Uterus (tissue), 4 donors: ENCODE data around the gene TOMM70. TPM values are rescaled to one million over a fixed set of nuclear protein-coding genes. Genes with fewer than 3 reads are reported as not detected.
A peak's percentile ranks its signal among the peaks of the same experiment; 100 is the strongest.

ENCODE experiments used
- DNase-seq, 2 donors: peaks; one replicate each; pipeline ENCODE4 v3.0.0-alpha.2; 2019 to 2020
- H3K27ac ChIP-seq, 2 donors: fragments of 200-600 bp; sonication (generic); 1 replicate in 1 of 2; 2 replicates in 1 of 2; pipeline ENCODE4 v1.5.1; 2016 to 2018
- H3K27me3 ChIP-seq, 2 donors: fragments of 200-600 bp; sonication (generic); one replicate each; pipeline ENCODE4 v1.5.1; 2018 to 2019; ENCODE audit warnings: control low read depth in 1 of 2
- H3K36me3 ChIP-seq, 2 donors: fragments of 200-600 bp; sonication (generic); one replicate each; pipeline ENCODE4 v1.5.1; 2019; ENCODE audit warnings: control low read depth in 1 of 2
- H3K4me1 ChIP-seq, 2 donors: fragments of 200-600 bp; sonication (generic); one replicate each; pipeline ENCODE4 v1.5.1; 2018 to 2019; ENCODE audit warnings: control low read depth in 1 of 2
- H3K4me3 ChIP-seq, 2 donors: fragments of 200-600 bp; sonication (generic); 1 replicate in 1 of 2; 2 replicates in 1 of 2; pipeline ENCODE4 v1.5.1; 2018 to 2019; ENCODE audit warnings: mild to moderate bottlenecking in 1 of 2
- H3K9me3 ChIP-seq, 2 donors: fragments of 200-600 bp; sonication (generic); one replicate each; pipeline ENCODE4 v1.5.1; 2019; ENCODE audit warnings: control low read depth in 1 of 2
- CTCF ChIP-seq, 4 experiments: fragments of 200-600 bp in 2 of 4; fragments of 450-650 bp in 2 of 4; sonication (generic) in 2 of 4; IDR thresholded peaks; one replicate each; pipeline ENCODE4 v1.5.1; 2016 to 2019; ENCODE audit warnings: antibody characterized with exemption in 4 of 4, mild to moderate bottlenecking in 2 of 4, moderate library complexity in 1 of 4
- POLR2A ChIP-seq, 2 donors: fragments of 450-650 bp; IDR thresholded peaks; one replicate each; pipeline ENCODE4 v1.6.1; 2016; ENCODE audit warnings: antibody characterized with exemption in 2 of 2, mild to moderate bottlenecking in 1 of 2, moderate library complexity in 1 of 2
- intact Hi-C: fragments of 100-400 bp; cut with DNase I; formaldehyde crosslinking; loops from one replicate; pipeline ENCODE4 v1.15.1; 2023; ENCODE audit warnings: low total_unique reads
- total RNA-seq, 4 donors: library from RNA; depleted of rRNA in 3 of 4; stranded (reverse); fragments of >200 nt in 3 of 4; gene quantifications; one replicate each; pipeline versions ENCODE4 v1.1.0 to v1.2.4, GENCODE V29; 2014 to 2023
- donor health status: DM: yes; HTN: yes; CAD: no.

The TOMM70 gene
- total RNA-seq, 4 donors from 2014 or later: 16.8 to 86.1 (median 35.9) TPM

GRCh38 chr3:100403362-100404249 lies 2.7 kb upstream of the TOMM70 start:
- Histone ChIP-seq H3K27me3 (no peaks in the 10 kb centered on the region), H3K4me3 (peak overlapping the region in 1 of 2 donors; percentile 76), H3K27ac (no peak overlapping the region), H3K36me3 (no peaks in the 10 kb centered on the region), H3K4me1 (no peaks in the 10 kb centered on the region), H3K9me3 (no peaks in the 10 kb centered on the region)
- TF ChIP-seq POLR2A (IDR thresholded peaks at IDR 0.05): no peak
- TF ChIP-seq CTCF (IDR thresholded peaks at IDR 0.05): no peak
- no peak for DNase-seq
- intact Hi-C loops: no loop called here

- no peak for DNase-seq
- TF ChIP-seq CTCF (IDR thresholded peaks at IDR 0.05) (no peak), POLR2A (IDR thresholded peaks at IDR 0.05) (no peak)
- H3K36me3 ChIP-seq: no peaks in the 10 kb centered on the region
- intact Hi-C loops: no loop called here
- H3K27ac ChIP-seq: no peak overlapping the region
- H3K27me3 ChIP-seq: no peaks in the 10 kb centered on the region
- H3K9me3 ChIP-seq: no peaks in the 10 kb centered on the region
- H3K4me3 ChIP-seq: peak overlapping the region in 1 of 2 donors; percentile 76
- no peaks in the 10 kb centered on the region for H3K4me1 ChIP-seq
These were observed 2.0 kb upstream of the TOMM70 start for GRCh38 chr3:100402891-100403290.

GRCh38 chr3:100402256-100402655 lies 1.4 kb upstream of the TOMM70 start:
- Histone ChIP-seq H3K27ac (peak overlapping the region; percentile 86 to 87), H3K27me3 (no peaks in the 10 kb centered on the region), H3K36me3 (no peaks in the 10 kb centered on the region), H3K9me3 (no peaks in the 10 kb centered on the region), H3K4me1 (no peaks in the 10 kb centered on the region), H3K4me3 (peak overlapping the region; percentile 50 to 76)
- no peak for DNase-seq
- intact Hi-C loops: no loop called here
- TF ChIP-seq CTCF (IDR thresholded peaks at IDR 0.05): no peak
- no peak for TF ChIP-seq POLR2A (IDR thresholded peaks at IDR 0.05)

GRCh38 chr3:100401674-100402041 lies 769 bp upstream of the TOMM70 start:
- no peaks in the 10 kb centered on the region for H3K9me3 ChIP-seq
- intact Hi-C loops: no loop called here
- peak overlapping the region; percentile 50 to 76 for H3K4me3 ChIP-seq
- H3K27me3 ChIP-seq: no peaks in the 10 kb centered on the region
- DNase-seq: peak; percentile 38 to 40
- H3K27ac ChIP-seq: peak overlapping the region; percentile 86 to 87
- H3K4me1 ChIP-seq: no peaks in the 10 kb centered on the region
- H3K36me3 ChIP-seq: no peaks in the 10 kb centered on the region
- TF ChIP-seq POLR2A (IDR thresholded peaks at IDR 0.05) (no peak), CTCF (IDR thresholded peaks at IDR 0.05) (no peak)

GRCh38 chr3:100400419-100400779 lies 490 bp downstream of the TOMM70 start:
- peak overlapping the region; percentile 50 to 76 for H3K4me3 ChIP-seq
- DNase-seq: no peak
- no peaks in the 10 kb centered on the region for H3K9me3 ChIP-seq
- no peaks in the 10 kb centered on the region for H3K27me3 ChIP-seq
- peaks cover 0 to 3% of the 10 kb centered on the region in 2 donors for H3K4me1 ChIP-seq
- intact Hi-C loops: no loop called here
- TF ChIP-seq CTCF (IDR thresholded peaks at IDR 0.05) (no peak), POLR2A (IDR thresholded peaks at IDR 0.05) (no peak)
- peak overlapping the region; percentile 86 to 87 for H3K27ac ChIP-seq
- H3K36me3 ChIP-seq: no peaks in the 10 kb centered on the region
